ENCODE results near the gene BICDL1. TPM values are rescaled to one million over a fixed set of nuclear protein-coding genes. Genes with fewer than 3 reads are reported as not detected.

Gene BICDL1
- total RNA-seq, 1 experiment from 2014 or later, result 2.4 TPM

- DNase-seq (ENCODE audit: low spot score), result no peak
- Histone ChIP-seq H3K4me1 (ENCODE audit: insufficient read depth, low read length, poor library complexity, severe bottlenecking) (no peaks in the 10 kb centered on the region), H3K9me3 (ENCODE audit: low read depth, low read length, poor library complexity, severe bottlenecking) (no peaks in the 10 kb centered on the region), H3K4me3 (ENCODE audit: low read depth, low read length, poor library complexity, severe bottlenecking) (no peak overlapping the region), H3K27ac (ENCODE audit: low read depth, low read length, poor library complexity, severe bottlenecking) (no peak overlapping the region), H3K27me3 (replicated peaks; ENCODE audit: insufficient read depth, low read depth, low read length, poor library complexity) (no peaks in the 10 kb centered on the region), H3K36me3 (ENCODE audit: insufficient read depth, low read length, poor library complexity, severe bottlenecking) (no peaks in the 10 kb centered on the region)
- ChIA-PET POLR2A (ENCODE audit: low non-redundant PET) (no interaction called here), CTCF (no interaction called here)
- TF ChIP-seq EZH2 (IDR thresholded peaks at IDR 0.05; ENCODE audit: borderline replicate concordance, low read depth, low read length, poor library complexity, severe bottlenecking) (no peak), CTCF (conservative IDR thresholded peaks at IDR 0.05; ENCODE audit: low read depth, low read length) (no peak)
- BruUV-seq (replicated peaks), result no TSS peak
- intact Hi-C loops (cut with micrococcal nuclease; ENCODE audit: unreplicated experiment), result no loop called here
Measured at GRCh38 chr12:120000556-120000955, 11.5 kb downstream of the BICDL1 start.

DNA sequence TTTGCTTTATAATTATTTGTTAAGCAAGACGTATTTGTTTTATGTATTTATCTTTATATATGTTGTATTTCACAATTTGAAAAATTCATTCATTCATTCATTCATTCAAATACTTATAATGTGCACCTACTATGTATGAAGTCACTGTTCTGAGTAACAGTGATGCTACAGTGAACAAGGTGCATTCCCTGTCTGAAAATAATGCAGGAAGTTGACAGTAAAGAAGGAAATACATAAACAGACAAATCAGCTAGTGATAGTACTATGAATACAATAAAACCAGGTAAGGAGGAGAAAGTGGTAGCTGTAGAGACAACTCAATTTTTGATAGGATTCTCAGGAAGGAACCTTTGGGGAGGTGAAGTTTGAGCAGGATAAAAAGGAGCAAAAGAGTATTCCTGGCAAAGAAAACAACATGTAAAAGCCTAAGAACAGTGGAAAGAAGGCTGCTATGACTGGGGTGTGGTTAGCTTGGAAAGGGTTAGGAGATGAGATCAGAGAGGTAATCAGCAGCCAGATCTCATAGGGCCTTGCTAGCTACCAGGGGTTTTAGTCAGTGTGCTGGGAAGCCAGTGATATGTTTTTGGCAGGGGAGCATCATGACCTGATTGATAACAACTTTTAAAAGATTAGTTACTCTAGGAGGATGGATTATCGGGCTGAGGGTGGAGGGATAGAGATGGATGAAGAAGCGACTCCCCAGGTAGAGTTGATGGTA is 17.4 kb downstream of the BICDL1 start:
- intact Hi-C loops (cut with micrococcal nuclease; ENCODE audit: unreplicated experiment), result no loop called here
- TF ChIP-seq CTCF (conservative IDR thresholded peaks at IDR 0.05; ENCODE audit: low read depth, low read length) (no peak), EZH2 (IDR thresholded peaks at IDR 0.05; ENCODE audit: borderline replicate concordance, low read depth, low read length, poor library complexity, severe bottlenecking) (no peak)
- no peaks in the 10 kb centered on the region for H3K27me3 ChIP-seq (replicated peaks; ENCODE audit: insufficient read depth, low read depth, low read length, poor library complexity)

DNA sequence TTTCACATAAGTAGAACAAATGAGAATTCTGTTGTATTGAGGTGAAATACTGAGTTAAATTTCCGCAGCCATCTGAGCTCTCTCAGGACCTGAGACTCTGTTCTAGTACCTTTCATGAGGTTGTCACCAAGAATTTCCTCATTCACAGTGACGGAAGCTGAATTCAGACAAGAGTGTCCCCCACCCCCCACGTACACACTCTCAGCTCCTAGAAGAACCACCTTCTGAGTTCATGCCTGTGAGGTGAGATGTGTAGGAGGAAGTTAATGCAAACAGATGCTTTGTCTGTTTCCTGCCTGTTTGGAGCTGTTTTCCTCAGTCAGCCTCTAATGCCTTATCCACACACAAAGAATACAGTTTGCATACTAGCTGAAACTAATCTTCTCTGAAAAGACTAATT is 18.2 kb downstream of the BICDL1 start:
- Histone ChIP-seq H3K27ac (ENCODE audit: low read depth, low read length, poor library complexity, severe bottlenecking) (no peak overlapping the region), H3K4me1 (ENCODE audit: insufficient read depth, low read length, poor library complexity, severe bottlenecking) (no peaks in the 10 kb centered on the region), H3K36me3 (ENCODE audit: insufficient read depth, low read length, poor library complexity, severe bottlenecking) (no peaks in the 10 kb centered on the region), H3K4me3 (ENCODE audit: low read depth, low read length, poor library complexity, severe bottlenecking) (no peak overlapping the region), H3K27me3 (replicated peaks; ENCODE audit: insufficient read depth, low read depth, low read length, poor library complexity) (no peaks in the 10 kb centered on the region), H3K9me3 (ENCODE audit: low read depth, low read length, poor library complexity, severe bottlenecking) (no peaks in the 10 kb centered on the region)
- CTCF ChIA-PET, result no interaction called here
- intact Hi-C loops (cut with micrococcal nuclease; ENCODE audit: unreplicated experiment), result no loop called here
- TF ChIP-seq CTCF (conservative IDR thresholded peaks at IDR 0.05; ENCODE audit: low read depth, low read length), result no peak
- TF ChIP-seq EZH2 (IDR thresholded peaks at IDR 0.05; ENCODE audit: borderline replicate concordance, low read depth, low read length, poor library complexity, severe bottlenecking), result no peak
- no peak for DNase-seq (ENCODE audit: low spot score)
- BruUV-seq (replicated peaks), result no TSS peak
- POLR2A ChIA-PET (ENCODE audit: low non-redundant PET), result interaction anchor here (0.6 kb wide), 1 partner anchor 196 kb away, joined by 5 read pairs; no protein-coding TSS in a partner anchor

More for the DNA sequence above, 17.4 kb downstream of the BICDL1 start:
- Histone ChIP-seq H3K4me1 (ENCODE audit: insufficient read depth, low read length, poor library complexity, severe bottlenecking) (no peaks in the 10 kb centered on the region), H3K36me3 (ENCODE audit: insufficient read depth, low read length, poor library complexity, severe bottlenecking) (no peaks in the 10 kb centered on the region), H3K9me3 (ENCODE audit: low read depth, low read length, poor library complexity, severe bottlenecking) (no peaks in the 10 kb centered on the region), H3K27ac (ENCODE audit: low read depth, low read length, poor library complexity, severe bottlenecking) (no peak overlapping the region), H3K4me3 (ENCODE audit: low read depth, low read length, poor library complexity, severe bottlenecking) (no peak overlapping the region)
- BruUV-seq (replicated peaks), result no TSS peak
- no peak for DNase-seq (ENCODE audit: low spot score)
- ChIA-PET CTCF (no interaction called here), POLR2A (ENCODE audit: low non-redundant PET) (no interaction called here)

Data from A673 (cell line).